ENCODE results near the gene UGT1A1. TPM values are rescaled to one million over a fixed set of nuclear protein-coding genes. Genes with fewer than 3 reads are reported as not detected.
"Not testable (repeated sequence)": the region's sequence is repeated elsewhere in the genome, so short reads cannot be mapped to it uniquely, and the experiment has no call there.

Gene UGT1A1
- total RNA-seq, 1 donor from 2014 or later: not detected

GRCh38 chr2:233718552-233718951, 41.5 kb upstream of the UGT1A1 start, which contains the start of gene UGT1A4:
TSS of gene UGT1A4 (plus strand) at chr2:233718736. CDS start at chr2:233718821, 85 bp downstream.
- TF ChIP-seq CTCF (IDR thresholded peaks at IDR 0.05): no peak
- Mint-ChIP-seq H3K4me3 (no peak within 1 kb of the TSS), H3K4me1 (no peaks in the 10 kb centered on the region), H3K27me3 (peaks cover 23% of the 10 kb centered on the region), H3K36me3 (ENCODE audit: low read depth) (no peaks in the 10 kb centered on the region), H3K27ac (no peak within 1 kb of the TSS), H3K9me3 (no peaks in the 10 kb centered on the region)
- ChIA-PET CTCF (no interaction called here), POLR2A (no interaction called here)
- ATAC-seq (ENCODE audit: low read depth) (no peak), DNase-seq (no peak)
- intact Hi-C loops (cut with micrococcal nuclease): no loop called here

GRCh38 chr2:233728723-233729301, 31.3 kb upstream of the UGT1A1 start, which contains the start of gene UGT1A3:
TSS of gene UGT1A3 (plus strand) at chr2:233729042. CDS start at chr2:233729127, 85 bp downstream.
- intact Hi-C loops (cut with micrococcal nuclease): no loop called here
- H3K4me1 Mint-ChIP-seq: no peaks in the 10 kb centered on the region
- CTCF ChIA-PET: no interaction called here

GRCh38 chr2:233736868-233737653, 23.0 kb upstream of the UGT1A1 start:
- DNase-seq; H3K27ac Mint-ChIP-seq; ATAC-seq (ENCODE audit: low read depth); CTCF ChIA-PET; POLR2A ChIA-PET; H3K9me3 Mint-ChIP-seq; H3K36me3 Mint-ChIP-seq (ENCODE audit: low read depth); H3K4me3 Mint-ChIP-seq; H3K4me1 Mint-ChIP-seq; intact Hi-C loops (cut with micrococcal nuclease): not testable (repeated sequence)
- peaks cover 38% of the 10 kb centered on the region for H3K27me3 Mint-ChIP-seq

More at GRCh38 chr2:233728723-233729301, 31.3 kb upstream of the UGT1A1 start, which contains the start of gene UGT1A3:
- Mint-ChIP-seq H3K4me3 (no peak within 1 kb of the TSS), H3K27me3 (peaks cover 8% of the 10 kb centered on the region), H3K27ac (no peak within 1 kb of the TSS), H3K9me3 (no peaks in the 10 kb centered on the region), H3K36me3 (ENCODE audit: low read depth) (no peaks in the 10 kb centered on the region)
- no peak for ATAC-seq (ENCODE audit: low read depth)
- no peak for TF ChIP-seq CTCF (IDR thresholded peaks at IDR 0.05)
- no peak for DNase-seq
- POLR2A ChIA-PET: no interaction called here

- Mint-ChIP-seq H3K4me1 (no peaks in the 10 kb centered on the region), H3K27ac (no peak overlapping the region), H3K4me3 (no peak overlapping the region), H3K36me3 (ENCODE audit: low read depth) (no peaks in the 10 kb centered on the region), H3K9me3 (no peaks in the 10 kb centered on the region), H3K27me3 (peaks cover 40% of the 10 kb centered on the region)
- intact Hi-C loops (cut with micrococcal nuclease): no loop called here
- ATAC-seq (ENCODE audit: low read depth) (no peak), DNase-seq (no peak)
- no peak for TF ChIP-seq CTCF (IDR thresholded peaks at IDR 0.05)
- ChIA-PET CTCF (no interaction called here), POLR2A (no interaction called here)
These were observed 19.2 kb upstream of the UGT1A1 start for GRCh38 chr2:233740870-233741269.

GRCh38 chr2:233743464-233744259, 16.4 kb upstream of the UGT1A1 start:
- no peak for ATAC-seq (ENCODE audit: low read depth)
- ChIA-PET POLR2A (no interaction called here), CTCF (no interaction called here)
- TF ChIP-seq CTCF (IDR thresholded peaks at IDR 0.05): no peak
- Mint-ChIP-seq H3K9me3 (no peaks in the 10 kb centered on the region), H3K27ac (no peak overlapping the region), H3K27me3 (peaks cover 37% of the 10 kb centered on the region), H3K4me1 (no peaks in the 10 kb centered on the region), H3K4me3 (no peak overlapping the region), H3K36me3 (ENCODE audit: low read depth) (no peaks in the 10 kb centered on the region)
- no peak for DNase-seq
- intact Hi-C loops (cut with micrococcal nuclease): no loop called here
